Liver (tissue), 9 donors: Measurements from ENCODE around the gene C16orf74. TPM values are rescaled to one million over a fixed set of nuclear protein-coding genes. Genes with fewer than 3 reads are reported as not detected.
A peak's percentile ranks its signal among the peaks of the same experiment; 100 is the strongest.

Source experiments
- DNase-seq: peaks from one replicate; pipeline ENCODE4 v3.0.0-alpha.2; 2017; ENCODE audit warnings: low spot score
- H3K27ac ChIP-seq, 2 donors: one replicate each; pipeline ENCODE4 v1.7.0; 2013; ENCODE audit warnings: inconsistent platforms in 2 of 2, low read length in 2 of 2, control low read depth in 1 of 2, low read depth in 1 of 2, mild to moderate bottlenecking in 1 of 2
- H3K27me3 ChIP-seq, 4 donors: one replicate each; pipeline versions ENCODE4 v1.6.1 to v1.7.0; 2013; ENCODE audit warnings: low read length in 3 of 4, inconsistent platforms in 1 of 4, mild to moderate bottlenecking in 1 of 4, moderate library complexity in 1 of 4; ENCODE audit not compliant: control insufficient read depth in 4 of 4, insufficient read depth in 4 of 4
- H3K36me3 ChIP-seq, 4 donors: one replicate each; pipeline versions ENCODE4 v1.6.1 to v1.7.0; 2013; ENCODE audit warnings: low read length in 3 of 4, mild to moderate bottlenecking in 3 of 4, low read depth in 1 of 4, moderate library complexity in 1 of 4; ENCODE audit not compliant: control insufficient read depth in 4 of 4, insufficient read depth in 3 of 4
- H3K4me1 ChIP-seq, 4 donors: one replicate each; pipeline versions ENCODE4 v1.6.1 to v1.7.0; 2013; ENCODE audit warnings: low read length in 3 of 4, mild to moderate bottlenecking in 3 of 4, moderate library complexity in 1 of 4; ENCODE audit not compliant: control insufficient read depth in 4 of 4, insufficient read depth in 4 of 4
- H3K4me3 ChIP-seq, 3 donors: one replicate each; pipeline versions ENCODE4 v1.6.1 to v1.7.0; 2013; ENCODE audit warnings: low read length in 3 of 3, control low read depth in 1 of 3, low read depth in 1 of 3, mild to moderate bottlenecking in 1 of 3
- H3K9ac ChIP-seq, 2 donors: one replicate each; pipeline ENCODE4 v1.7.0; 2013; ENCODE audit warnings: low read length in 2 of 2, mild to moderate bottlenecking in 2 of 2, moderate library complexity in 2 of 2, control low read depth in 1 of 2, low read depth in 1 of 2
- H3K9me3 ChIP-seq, 4 donors: one replicate each; pipeline versions ENCODE4 v1.6.1 to v1.7.0; 2013; ENCODE audit warnings: low read length in 3 of 4; ENCODE audit not compliant: control insufficient read depth in 4 of 4
- CTCF ChIP-seq: fragments of 150-350 bp; IDR thresholded peaks from 2 replicates; pipeline ENCODE4 v1.5.1; 2017; ENCODE audit warnings: improper control_type of control experiment, low read depth, low read length; ENCODE audit not compliant: missing input control
- GABPA ChIP-seq, 2 donors: IDR thresholded peaks in 1 of 2; conservative IDR thresholded peaks in 1 of 2; 2 replicates each; pipeline ENCODE4 v1.6.1; 2016; ENCODE audit warnings: antibody characterized with exemption in 2 of 2, mild to moderate bottlenecking in 1 of 2, moderate library complexity in 1 of 2
- HNF4A ChIP-seq, 2 donors: conservative IDR thresholded peaks; 2 replicates each; pipeline ENCODE4 v1.6.1; 2016; ENCODE audit warnings: antibody characterized with exemption in 2 of 2, mild to moderate bottlenecking in 2 of 2
- HNF4G ChIP-seq: IDR thresholded peaks from 2 replicates; pipeline ENCODE4 v1.6.1; 2016; ENCODE audit warnings: antibody characterized with exemption
- JUND ChIP-seq, 2 donors: IDR thresholded peaks; 2 replicates each; pipeline ENCODE4 v1.6.1; 2016; ENCODE audit warnings: antibody characterized with exemption in 2 of 2
- MAX ChIP-seq: IDR thresholded peaks from 2 replicates; pipeline ENCODE4 v1.6.1; 2016; ENCODE audit warnings: antibody characterized with exemption
- NR2F2 ChIP-seq: IDR thresholded peaks from 2 replicates; pipeline ENCODE4 v1.6.1; 2016; ENCODE audit warnings: antibody characterized with exemption
- RAD21 ChIP-seq, 2 donors: IDR thresholded peaks; 2 replicates each; pipeline ENCODE4 v1.6.1; 2016; ENCODE audit warnings: antibody characterized with exemption in 2 of 2, mild to moderate bottlenecking in 2 of 2
- SP1 ChIP-seq: IDR thresholded peaks from 2 replicates; pipeline ENCODE4 v1.6.1; 2018; ENCODE audit warnings: antibody characterized with exemption, mild to moderate bottlenecking
- ZBTB33 ChIP-seq: IDR thresholded peaks from 2 replicates; pipeline ENCODE4 v1.6.1; 2016; ENCODE audit warnings: antibody characterized with exemption
- WGBS: extraction: QIAGEN DNeasy Blood & Tissue Kit; methylation state at CpG from one replicate; pipeline ENCODE4 v1.1.7; 2013; 5-methylcytosine and 5-hydroxymethylcytosine counted together
- polyA plus RNA-seq, 2 donors: library from polyadenylated mRNA; stranded (reverse) in 1 of 2; unstranded in 1 of 2; fragments of 200-250 nt in 1 of 2; fragments of >200 nt in 1 of 2; fragmentation: Nextera tagmentation in 1 of 2; extraction: Ambion mirVana in 1 of 2; gene quantifications; one replicate each; pipeline versions ENCODE4 v1.2.1 to v1.2.3, GENCODE V29; 2013 to 2015
- total RNA-seq, 2 donors: library from RNA; depleted of rRNA; stranded (reverse); fragments of >200 nt; gene quantifications; one replicate each; pipeline ENCODE4 v1.2.3, GENCODE V29; 2014
- donor health status: healthy.
- donor health status: healthy.
- donor health status: healthy.
- donor health status: healthy.
- donor health status: healthy.

Gene C16orf74
- total and polyA plus RNA-seq, 4 donors = 0.37 to 0.75 (median 0.43) TPM

GRCh38 chr16:85720302-85720637, 30.6 kb downstream of the C16orf74 start (continued):
- TF ChIP-seq ZBTB33 = no peak
- peak; percentile 97 for TF ChIP-seq HNF4G
- TF ChIP-seq GABPA (IDR thresholded peaks at IDR 0.05 in 1 of 2, conservative IDR thresholded peaks at IDR 0.05 in 1 of 2) = peak in 1 of 2 donors; percentile 65
- peak; percentile 90 for TF ChIP-seq SP1
- peak; percentile 98 for TF ChIP-seq MAX
- TF ChIP-seq RAD21 (IDR thresholded peaks at IDR 0.05) = peak; percentile 43 to 61
- peak; percentile 72 for TF ChIP-seq NR2F2
- peak; percentile 99 to 100 for TF ChIP-seq HNF4A (conservative IDR thresholded peaks at IDR 0.05)

- H3K4me3 ChIP-seq = no peak overlapping the region
- no peak overlapping the region for H3K9ac ChIP-seq
- H3K27me3 ChIP-seq = no peaks in the 10 kb centered on the region
- no peak for TF ChIP-seq JUND (IDR thresholded peaks at IDR 0.05)
- no peak for TF ChIP-seq CTCF
- no peak for TF ChIP-seq NR2F2
- H3K36me3 ChIP-seq = no peaks in the 10 kb centered on the region
- H3K27ac ChIP-seq = no peak overlapping the region
- H3K9me3 ChIP-seq = no peaks in the 10 kb centered on the region
- DNase-seq = no peak
- WGBS = 76% methylated on average over 11 of the region's 11 CpGs
- peaks cover 2 to 17% (median 5%) of the 10 kb centered on the region in 4 donors for H3K4me1 ChIP-seq
Observed at GRCh38 chr16:85719605-85720301, 31.1 kb downstream of the C16orf74 start.

- no peak overlapping the region for H3K4me3 ChIP-seq
- DNase-seq = no peak
- H3K9me3 ChIP-seq = no peaks in the 10 kb centered on the region
- H3K27me3 ChIP-seq = no peaks in the 10 kb centered on the region
- H3K9ac ChIP-seq = no peak overlapping the region
- H3K36me3 ChIP-seq = no peaks in the 10 kb centered on the region
- WGBS = 48% methylated on average over 11 of the region's 11 CpGs
- H3K27ac ChIP-seq = no peak overlapping the region
- peaks cover 2 to 17% (median 5%) of the 10 kb centered on the region in 4 donors for H3K4me1 ChIP-seq
- TF ChIP-seq SP1 (no peak), RAD21 (IDR thresholded peaks at IDR 0.05) (peak in 1 of 2 donors; percentile 41), CTCF (peak; percentile 43)
Observed at GRCh38 chr16:85718682-85719081, 32.2 kb downstream of the C16orf74 start.
